Caki2 (cell line): ENCODE measurements around the gene BABAM2. TPM values are rescaled to one million over a fixed set of nuclear protein-coding genes. Genes with fewer than 3 reads are reported as not detected.

Source experiments
- DNase-seq: peaks from one replicate; pipeline ENCODE4 v3.0.0-alpha.2; 2015; ENCODE audit warnings: low read depth
- in situ Hi-C: cut with HindIII; loops from 2 replicates; pipeline ENCODE4 v1.10.0; 2016; ENCODE audit warnings: low sequenced_read_pairs, low pct_unique_long_range_greater_than_20kb, mixed read lengths
- total RNA-seq: library from RNA; depleted of rRNA; stranded (reverse); fragments of >200 nt; shearing (Covaris generic); gene quantifications from 2 replicates; pipeline ENCODE4 v1.2.3, GENCODE V29; 2014; ENCODE audit warnings: low replicate concordance

BABAM2 gene
- total RNA-seq, 1 experiment from 2014 or later = 47.4 TPM

GRCh38 chr2:28312307-28313219 lies 422.0 kb downstream of the BABAM2 start:
- in situ Hi-C loops = no loop called here
- no peak for DNase-seq

GRCh38 chr2:28313220-28313784 lies 422.8 kb downstream of the BABAM2 start:
- DNase-seq = no peak
- in situ Hi-C loops = no loop called here

- DNase-seq = no peak
- in situ Hi-C loops = no loop called here
Measured at GRCh38 chr2:28314968-28315367, 424.4 kb downstream of the BABAM2 start.

DNA sequence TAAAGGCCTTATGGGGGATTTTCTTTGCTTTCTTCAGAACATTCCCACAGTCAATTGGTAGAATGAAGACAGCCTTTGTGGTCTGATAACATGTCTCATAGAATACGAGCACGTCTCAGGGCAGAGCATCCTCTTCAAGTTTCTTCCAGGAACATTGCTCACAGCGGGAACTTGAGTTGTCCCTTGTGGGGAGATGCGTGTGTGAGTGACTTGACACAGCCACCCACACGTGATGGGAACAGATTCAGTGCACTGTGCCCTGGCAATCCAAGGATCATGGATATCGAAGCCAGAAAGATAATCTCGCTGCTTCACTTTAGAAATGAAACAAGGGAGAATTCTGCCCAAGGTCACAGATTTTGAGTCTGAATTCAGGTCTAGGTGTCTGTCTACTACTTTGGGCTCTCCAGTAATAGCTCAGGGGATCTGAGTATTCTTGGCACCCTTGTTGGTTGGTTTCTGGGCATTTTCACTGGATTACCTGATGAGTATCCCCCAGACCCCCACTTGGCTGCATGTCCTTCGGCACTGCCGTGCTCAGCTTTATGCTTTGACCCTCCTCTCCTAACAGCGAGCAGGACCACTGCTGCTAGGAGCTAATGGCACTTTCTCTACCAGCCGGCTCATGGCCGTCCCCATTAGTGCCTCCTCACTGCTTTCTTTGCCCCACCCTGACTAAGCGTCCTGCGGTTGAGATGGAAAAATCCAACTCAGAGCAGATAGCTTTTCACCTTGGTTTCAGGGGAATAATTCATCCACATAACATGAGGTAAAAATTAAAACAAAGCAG lies 426.2 kb downstream of the BABAM2 start:
- in situ Hi-C loops = no loop called here
- no peak for DNase-seq

GRCh38 chr2:28317390-28317789 lies 426.9 kb downstream of the BABAM2 start:
- in situ Hi-C loops = no loop called here
- no peak for DNase-seq

GRCh38 chr2:28318023-28318422 lies 427.5 kb downstream of the BABAM2 start:
- in situ Hi-C loops = no loop called here
- DNase-seq = no peak

GRCh38 chr2:28318462-28319117 lies 428.1 kb downstream of the BABAM2 start:
- DNase-seq = no peak
- in situ Hi-C loops = no loop called here

DNA sequence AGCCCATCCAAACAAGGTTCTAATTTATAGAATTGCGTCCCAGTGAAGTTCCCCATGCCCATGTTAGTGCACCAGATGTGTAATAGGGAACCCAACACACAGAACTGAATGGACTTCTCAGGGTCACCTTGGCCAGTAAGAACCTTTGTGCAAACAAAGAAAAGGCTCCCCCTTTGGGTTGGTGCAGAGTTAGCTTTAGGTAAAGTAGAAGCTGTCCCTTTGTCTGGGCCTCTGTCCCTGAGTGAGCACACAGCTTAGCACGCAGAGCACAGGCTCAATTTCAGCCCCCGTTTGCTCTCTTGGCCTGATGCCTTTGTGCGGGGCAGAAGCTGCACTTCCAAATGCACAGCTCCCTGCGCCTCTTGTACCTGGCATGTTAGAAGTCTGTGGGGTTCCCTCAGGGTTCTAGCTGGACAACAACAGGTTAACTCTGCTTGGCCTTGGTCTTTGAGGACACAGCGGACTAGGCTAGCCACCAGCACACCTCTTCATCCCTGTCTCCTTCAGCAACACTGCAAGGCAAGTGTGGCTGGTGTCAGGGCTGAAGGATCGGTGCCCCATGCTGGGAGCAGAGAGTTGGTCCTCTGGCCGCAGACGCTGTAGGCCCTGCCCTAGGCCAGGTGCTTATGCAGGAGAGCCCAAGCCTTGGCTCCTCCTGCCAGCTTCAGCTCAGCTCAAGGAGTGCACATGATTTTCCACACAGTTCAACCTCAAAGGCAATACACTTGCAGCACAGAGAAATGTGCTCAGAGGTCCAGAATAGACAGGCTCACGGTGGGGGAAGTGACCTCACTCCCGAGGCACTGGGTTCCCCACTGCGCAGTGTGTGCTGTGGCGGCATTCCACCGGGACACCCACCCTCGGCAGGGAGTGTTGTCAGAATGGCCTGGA lies 428.8 kb downstream of the BABAM2 start:
- in situ Hi-C loops = no loop called here
- DNase-seq = no peak

DNA sequence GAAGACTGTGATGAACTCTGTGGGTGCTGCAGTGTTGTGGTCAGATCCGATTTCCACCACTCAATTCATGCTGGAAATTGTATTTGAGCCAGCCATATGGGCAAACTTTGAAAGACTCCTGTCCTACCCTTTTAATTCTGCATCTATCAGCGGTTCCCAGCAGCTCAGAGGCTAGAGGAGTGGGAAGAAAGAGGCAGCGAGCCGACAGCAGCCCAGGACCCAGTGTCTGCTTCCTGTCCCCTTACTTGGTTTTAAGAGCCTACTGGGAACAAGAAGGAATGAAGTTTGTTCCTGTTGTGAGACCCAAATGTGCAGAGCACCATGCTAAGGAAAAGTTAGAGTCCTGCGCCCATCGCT lies 429.5 kb downstream of the BABAM2 start:
- in situ Hi-C loops = no loop called here
- no peak for DNase-seq

GRCh38 chr2:28320371-28320770 lies 429.8 kb downstream of the BABAM2 start:
- in situ Hi-C loops = no loop called here
- DNase-seq = no peak

- in situ Hi-C loops = no loop called here
Measured at GRCh38 chr2:28321426-28321825, 430.9 kb downstream of the BABAM2 start.

GRCh38 chr2:28322051-28322450 lies 431.5 kb downstream of the BABAM2 start:
- in situ Hi-C loops = no loop called here
- DNase-seq = no peak

More at GRCh38 chr2:28321426-28321825, 430.9 kb downstream of the BABAM2 start:
- DNase-seq = no peak

- no peak for DNase-seq
- in situ Hi-C loops = no loop called here
Measured at GRCh38 chr2:28322456-28322855, 431.9 kb downstream of the BABAM2 start.

GRCh38 chr2:28322981-28323396 lies 432.5 kb downstream of the BABAM2 start:
- in situ Hi-C loops = no loop called here
- no peak for DNase-seq

- in situ Hi-C loops = no loop called here
- DNase-seq = no peak
Measured at GRCh38 chr2:28325173-28325566, 434.6 kb downstream of the BABAM2 start.

DNA sequence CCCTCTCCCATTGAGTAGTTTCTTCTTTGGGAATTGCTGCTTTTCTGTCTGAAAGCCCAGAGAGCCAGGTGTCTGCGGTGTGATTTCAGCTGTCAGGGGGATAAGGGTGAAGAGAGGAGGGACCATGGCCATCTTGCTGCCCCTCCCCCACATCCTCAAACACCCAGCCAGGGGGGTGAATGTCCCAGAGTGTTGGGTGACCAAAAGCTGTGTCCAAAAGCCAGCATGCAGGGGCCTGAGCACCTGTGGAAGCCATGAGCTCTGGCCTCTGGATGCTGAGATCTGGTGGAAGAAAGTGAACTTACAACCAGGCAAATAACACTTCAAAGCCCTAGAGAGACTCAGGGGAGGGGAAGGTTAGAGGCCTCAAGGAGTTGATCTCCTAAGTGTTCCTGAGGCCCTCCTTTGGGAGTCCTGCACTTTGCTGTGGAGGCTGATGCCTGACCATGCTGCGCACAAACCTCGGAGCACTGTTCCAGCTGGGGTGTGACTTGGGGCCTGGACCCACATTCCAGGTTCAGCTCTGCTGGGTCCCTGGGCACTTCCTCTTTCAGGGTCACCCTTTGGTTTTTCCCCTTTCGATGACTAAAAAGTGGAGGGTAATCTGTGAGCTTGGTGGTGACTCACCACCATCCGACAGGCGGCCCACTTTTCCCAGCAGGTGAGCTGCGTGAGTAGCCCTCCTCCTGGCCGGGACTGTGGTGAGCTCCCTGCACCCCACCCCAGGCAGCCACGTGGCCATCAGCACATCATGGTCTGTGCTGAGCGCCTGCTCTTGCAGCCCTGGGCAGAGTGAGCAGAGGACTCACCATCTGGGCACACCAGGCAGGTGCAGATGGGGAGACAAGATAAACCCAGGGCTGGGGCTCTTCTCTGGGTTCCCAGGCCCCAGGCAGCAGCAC lies 435.3 kb downstream of the BABAM2 start:
- peak; percentile 80 for DNase-seq
- in situ Hi-C loops = no loop called here

GRCh38 chr2:28326469-28326805 lies 435.9 kb downstream of the BABAM2 start:
- no peak for DNase-seq
- in situ Hi-C loops = no loop called here
